Activated T-helper 9 cell treated with anti-CD3 and anti-CD28 coated beads, Interleukin-2, amount 50 U/mL, for 16 hours (primary cell): ENCODE results near the gene RAB6A.

Source experiments
- DNase-seq: peaks from one replicate; pipeline ENCODE4 v3.0.0-alpha.2; 2020; ENCODE audit warnings: low read depth

The RAB6A gene

GRCh38 chr11:73653996-73654395 is 106.9 kb downstream of the RAB6A start:
- no peak for DNase-seq

GRCh38 chr11:73652856-73653559 is 107.9 kb downstream of the RAB6A start:
- no peak for DNase-seq

- DNase-seq: no peak
These were observed 108.7 kb downstream of the RAB6A start for GRCh38 chr11:73652046-73652730.

- DNase-seq: no peak
These were observed 109.2 kb downstream of the RAB6A start for GRCh38 chr11:73651661-73652045.

- DNase-seq: no peak
These were observed 109.6 kb downstream of the RAB6A start for GRCh38 chr11:73651252-73651651.

GRCh38 chr11:73650400-73650799 is 110.5 kb downstream of the RAB6A start:
- no peak for DNase-seq

GRCh38 chr11:73649206-73649605 is 111.7 kb downstream of the RAB6A start:
- no peak for DNase-seq

- no peak for DNase-seq
These were observed 112.3 kb downstream of the RAB6A start for GRCh38 chr11:73648571-73649046.

- no peak for DNase-seq
These were observed 112.8 kb downstream of the RAB6A start for GRCh38 chr11:73648121-73648520.

- peak; percentile 86 for DNase-seq
These were observed 113.3 kb downstream of the RAB6A start for GRCh38 chr11:73647459-73648100.

- no peak for DNase-seq
These were observed 114.8 kb downstream of the RAB6A start, which contains the start of gene PLEKHB1 for GRCh38 chr11:73645972-73646631. PLEKHB1 (plus strand) TSS chr11:73646581; CDS start chr11:73646609, 28 bp downstream.

GRCh38 chr11:73645121-73645969 is 115.5 kb downstream of the RAB6A start:
- DNase-seq: no peak

- no peak for DNase-seq
These were observed 119.2 kb downstream of the RAB6A start for GRCh38 chr11:73641668-73642067.

GRCh38 chr11:73640592-73640991 is 120.3 kb downstream of the RAB6A start:
- DNase-seq: no peak

GRCh38 chr11:73637012-73637411 is 123.9 kb downstream of the RAB6A start:
- DNase-seq: no peak

GRCh38 chr11:73636249-73636648 is 124.6 kb downstream of the RAB6A start:
- DNase-seq: no peak

GRCh38 chr11:73635721-73636120 is 125.2 kb downstream of the RAB6A start:
- DNase-seq: no peak

- no peak for DNase-seq
These were observed 126.9 kb downstream of the RAB6A start for GRCh38 chr11:73633999-73634398.

GRCh38 chr11:73632996-73633395 is 127.9 kb downstream of the RAB6A start:
- DNase-seq: no peak

GRCh38 chr11:73629907-73630306 is 131.0 kb downstream of the RAB6A start:
- DNase-seq: no peak

GRCh38 chr11:73625696-73626318 is 135.1 kb downstream of the RAB6A start:
- peak; percentile 33 for DNase-seq
